Measurements from ENCODE around the gene DHX8. TPM values are rescaled to one million over a fixed set of nuclear protein-coding genes. Genes with fewer than 3 reads are reported as not detected.
"Not testable (repeated sequence)": the region's sequence is repeated elsewhere in the genome, so short reads cannot be mapped to it uniquely, and the experiment has no call there.

Gene DHX8
- polyA plus RNA-seq, 3 donors from 2014 or later: 16.5 to 61.6 (median 38.1) TPM

- H3K27me3 Mint-ChIP-seq (ENCODE audit: low read depth in 3 of 3): not testable (repeated sequence)
Observed at GRCh38 chr17:43451741-43452140, 32.0 kb upstream of the DHX8 start.

GRCh38 chr17:43453331-43453812 is 30.4 kb upstream of the DHX8 start:
- H3K36me3 Mint-ChIP-seq: no peaks in the 10 kb centered on the region
- no peaks in the 10 kb centered on the region for H3K4me1 Mint-ChIP-seq
- no peak overlapping the region for H3K27ac Mint-ChIP-seq
- no peak for DNase-seq
- no peaks in the 10 kb centered on the region for H3K9me3 Mint-ChIP-seq
- H3K27me3 Mint-ChIP-seq (ENCODE audit: low read depth in 3 of 3): peaks cover 2 to 3% (median 2%) of the 10 kb centered on the region in 3 donors
- H3K4me3 Mint-ChIP-seq: no peak overlapping the region

More at GRCh38 chr17:43451741-43452140, 32.0 kb upstream of the DHX8 start:
- H3K4me3 Mint-ChIP-seq, H3K9me3 Mint-ChIP-seq, H3K36me3 Mint-ChIP-seq, H3K4me1 Mint-ChIP-seq, DNase-seq, H3K27ac Mint-ChIP-seq: not testable (repeated sequence)

- no peaks in the 10 kb centered on the region for H3K4me1 Mint-ChIP-seq
- no peak for DNase-seq
- H3K27ac Mint-ChIP-seq: no peak overlapping the region
- no peaks in the 10 kb centered on the region for H3K9me3 Mint-ChIP-seq
- H3K36me3 Mint-ChIP-seq: no peaks in the 10 kb centered on the region
- H3K4me3 Mint-ChIP-seq: no peak overlapping the region
- peaks cover 2% of the 10 kb centered on the region in 3 donors for H3K27me3 Mint-ChIP-seq (ENCODE audit: low read depth in 3 of 3)
Observed at GRCh38 chr17:43454868-43455267, 28.9 kb upstream of the DHX8 start.

GRCh38 chr17:43456029-43456428 is 27.7 kb upstream of the DHX8 start:
- Mint-ChIP-seq H3K4me1 (no peaks in the 10 kb centered on the region), H3K9me3 (no peaks in the 10 kb centered on the region), H3K27me3 (ENCODE audit: low read depth in 3 of 3) (peaks cover 2 to 5% (median 2%) of the 10 kb centered on the region in 3 donors), H3K27ac (no peak overlapping the region), H3K36me3 (no peaks in the 10 kb centered on the region), H3K4me3 (no peak overlapping the region)
- DNase-seq: no peak

- Mint-ChIP-seq H3K27ac (peak overlapping the region in 1 of 6 donors; percentile 11), H3K36me3 (no peaks in the 10 kb centered on the region), H3K27me3 (ENCODE audit: low read depth in 3 of 3) (peaks cover 2 to 5% (median 2%) of the 10 kb centered on the region in 3 donors), H3K4me3 (no peak overlapping the region), H3K4me1 (no peaks in the 10 kb centered on the region), H3K9me3 (no peaks in the 10 kb centered on the region)
- no peak for DNase-seq
Observed at GRCh38 chr17:43456661-43457361, 27.0 kb upstream of the DHX8 start.

GRCh38 chr17:43457362-43457692 is 26.4 kb upstream of the DHX8 start:
- Mint-ChIP-seq H3K27ac (no peak overlapping the region), H3K9me3 (no peaks in the 10 kb centered on the region), H3K4me3 (no peak overlapping the region), H3K4me1 (no peaks in the 10 kb centered on the region), H3K27me3 (ENCODE audit: low read depth in 3 of 3) (peaks cover 2 to 5% (median 2%) of the 10 kb centered on the region in 3 donors), H3K36me3 (no peaks in the 10 kb centered on the region)
- no peak for DNase-seq

- DNase-seq; H3K27ac Mint-ChIP-seq; H3K4me3 Mint-ChIP-seq; H3K36me3 Mint-ChIP-seq; H3K9me3 Mint-ChIP-seq; H3K27me3 Mint-ChIP-seq (ENCODE audit: low read depth in 3 of 3); H3K4me1 Mint-ChIP-seq: not testable (repeated sequence)
Observed at GRCh38 chr17:43459878-43460277, 23.9 kb upstream of the DHX8 start.

- Mint-ChIP-seq H3K9me3 (no peaks in the 10 kb centered on the region), H3K36me3 (no peaks in the 10 kb centered on the region), H3K4me1 (no peaks in the 10 kb centered on the region), H3K4me3 (no peak overlapping the region), H3K27me3 (ENCODE audit: low read depth in 3 of 3) (peaks cover 0 to 5% (median 4%) of the 10 kb centered on the region in 3 donors), H3K27ac (no peak overlapping the region)
- DNase-seq: no peak
Observed at GRCh38 chr17:43461185-43461584, 22.6 kb upstream of the DHX8 start.

GRCh38 chr17:43462569-43462968 is 21.2 kb upstream of the DHX8 start:
- not testable (repeated sequence) for H3K9me3 Mint-ChIP-seq; H3K27ac Mint-ChIP-seq; DNase-seq; H3K4me3 Mint-ChIP-seq; H3K36me3 Mint-ChIP-seq; H3K27me3 Mint-ChIP-seq (ENCODE audit: low read depth in 3 of 3); H3K4me1 Mint-ChIP-seq

- no peak overlapping the region for H3K27ac Mint-ChIP-seq
- no peaks in the 10 kb centered on the region for H3K36me3 Mint-ChIP-seq
- H3K4me3 Mint-ChIP-seq: no peak overlapping the region
- peaks cover 4 to 8% (median 5%) of the 10 kb centered on the region in 3 donors for H3K27me3 Mint-ChIP-seq (ENCODE audit: low read depth in 3 of 3)
- DNase-seq: no peak
- H3K4me1 Mint-ChIP-seq: no peaks in the 10 kb centered on the region
- no peaks in the 10 kb centered on the region for H3K9me3 Mint-ChIP-seq
Observed at GRCh38 chr17:43463241-43463640, 20.5 kb upstream of the DHX8 start.

GRCh38 chr17:43464046-43464445 is 19.7 kb upstream of the DHX8 start:
- Mint-ChIP-seq H3K27ac (no peak overlapping the region), H3K27me3 (ENCODE audit: low read depth in 3 of 3) (peaks cover 2 to 8% (median 5%) of the 10 kb centered on the region in 3 donors), H3K4me3 (no peak overlapping the region), H3K9me3 (no peaks in the 10 kb centered on the region), H3K4me1 (no peaks in the 10 kb centered on the region), H3K36me3 (no peaks in the 10 kb centered on the region)
- DNase-seq: no peak

GRCh38 chr17:43465049-43465448 is 18.7 kb upstream of the DHX8 start:
- H3K36me3 Mint-ChIP-seq: no peaks in the 10 kb centered on the region
- DNase-seq: no peak

GRCh38 chr17:43467981-43468581 is 15.7 kb upstream of the DHX8 start:
- H3K27me3 Mint-ChIP-seq (ENCODE audit: low read depth in 3 of 3): peaks cover 1 to 8% (median 4%) of the 10 kb centered on the region in 3 donors
- no peaks in the 10 kb centered on the region for H3K4me1 Mint-ChIP-seq
- H3K27ac Mint-ChIP-seq: no peak overlapping the region
- DNase-seq: no peak
- H3K9me3 Mint-ChIP-seq: no peaks in the 10 kb centered on the region
- H3K36me3 Mint-ChIP-seq: peaks cover 0 to 3% (median 0%) of the 10 kb centered on the region in 3 donors
- H3K4me3 Mint-ChIP-seq: no peak overlapping the region

More at GRCh38 chr17:43465049-43465448, 18.7 kb upstream of the DHX8 start:
- Mint-ChIP-seq H3K9me3 (no peaks in the 10 kb centered on the region), H3K4me3 (no peak overlapping the region), H3K4me1 (no peaks in the 10 kb centered on the region), H3K27ac (no peak overlapping the region), H3K27me3 (ENCODE audit: low read depth in 3 of 3) (peaks cover 2 to 8% (median 2%) of the 10 kb centered on the region in 3 donors)

- Mint-ChIP-seq H3K27me3 (ENCODE audit: low read depth in 3 of 3) (peaks cover 1 to 8% (median 4%) of the 10 kb centered on the region in 3 donors), H3K27ac (no peak overlapping the region), H3K4me3 (no peak overlapping the region), H3K36me3 (peaks cover 0 to 3% (median 0%) of the 10 kb centered on the region in 3 donors), H3K9me3 (no peaks in the 10 kb centered on the region), H3K4me1 (no peaks in the 10 kb centered on the region)
- DNase-seq: no peak
Observed at GRCh38 chr17:43468691-43469139, 15.1 kb upstream of the DHX8 start.

All from immature natural killer cell (primary cell).